ENCODE data around the gene CCR1.

The CCR1 gene

DNA sequence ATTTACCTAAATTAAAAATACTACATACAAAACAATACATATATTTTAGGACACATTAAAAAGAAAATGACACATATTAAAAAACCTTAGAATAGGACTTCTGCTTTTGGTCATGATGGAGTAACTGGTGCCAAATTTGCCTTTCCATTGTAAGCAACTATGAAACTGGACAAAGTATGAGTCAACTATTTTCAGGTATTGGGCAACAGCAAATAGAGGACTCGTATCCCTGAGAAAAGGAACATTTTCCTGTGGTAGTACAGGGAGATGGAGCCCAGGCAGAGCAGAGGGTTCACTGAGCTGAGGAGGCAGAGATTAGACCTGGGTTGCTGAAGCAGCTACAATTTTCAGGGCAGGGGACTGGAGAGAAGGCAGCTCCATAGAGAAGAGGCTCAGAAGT is 14.7 kb downstream of the CCR1 start:
- Histone ChIP-seq H3K36me3 (ENCODE audit: control insufficient read depth in 4 of 4, insufficient read depth in 4 of 4, low read length in 3 of 4) (no peaks in the 10 kb centered on the region), H3K4me3 (ENCODE audit: control insufficient read depth in 1 of 7, extremely low read depth in 1 of 7, insufficient read depth in 4 of 7, low read depth in 2 of 7, low read length in 6 of 7) (no peak overlapping the region), H3K4me1 (ENCODE audit: control extremely low read depth in 1 of 4, control insufficient read depth in 4 of 4, insufficient read depth in 4 of 4, low read length in 3 of 4) (peaks cover 0 to 5% (median 0%) of the 10 kb centered on the region in 4 experiments), H3K27me3 (replicated peaks in 2 of 5; ENCODE audit: control insufficient read depth in 4 of 5, insufficient read depth in 5 of 5, low read length in 4 of 5) (no peaks in the 10 kb centered on the region), H3K9me3 (ENCODE audit: control extremely low read depth in 1 of 5, control insufficient read depth in 4 of 5, insufficient read depth in 2 of 5, low read depth in 1 of 5, low read length in 4 of 5) (peaks cover 3 to 35% (median 12%) of the 10 kb centered on the region in 5 experiments), H3K27ac (ENCODE audit: insufficient read depth in 1 of 2, low read depth in 1 of 2, low read length in 2 of 2, poor library complexity in 1 of 2, severe bottlenecking in 2 of 2) (no peak overlapping the region)
- ChIA-PET CTCF (interaction anchor here (1.8 kb wide), 1 partner anchor 106 kb away, joined by 4 read pairs; no protein-coding TSS in a partner anchor), POLR2A (no interaction called here)
- 82% methylated on average over 1 of the region's 1 CpG for WGBS (ENCODE audit: insufficient coverage)
- DNase-seq = peak in 2 of 3 donors; percentile 32 to 45

- no peak overlapping the region for H3K4me3 ChIP-seq (ENCODE audit: control insufficient read depth in 1 of 7, extremely low read depth in 1 of 7, insufficient read depth in 4 of 7, low read depth in 2 of 7, low read length in 6 of 7)
- POLR2A ChIA-PET = no interaction called here
- H3K4me1 ChIP-seq (ENCODE audit: control extremely low read depth in 1 of 4, control insufficient read depth in 4 of 4, insufficient read depth in 4 of 4, low read length in 3 of 4) = peaks cover 0 to 6% (median 0%) of the 10 kb centered on the region in 4 experiments
- no peaks in the 10 kb centered on the region for H3K27me3 ChIP-seq (replicated peaks in 2 of 5; ENCODE audit: control insufficient read depth in 4 of 5, insufficient read depth in 5 of 5, low read length in 4 of 5)
- peaks cover 3 to 35% (median 12%) of the 10 kb centered on the region in 5 experiments for H3K9me3 ChIP-seq (ENCODE audit: control extremely low read depth in 1 of 5, control insufficient read depth in 4 of 5, insufficient read depth in 2 of 5, low read depth in 1 of 5, low read length in 4 of 5)
- CTCF ChIA-PET = interaction anchor here (0.9 to 1.8 kb wide), 2 partner anchors 15 to 105 kb away, joined by 4 read pairs; partner anchors contain the start of gene CCR1
- no peak overlapping the region for H3K27ac ChIP-seq (ENCODE audit: insufficient read depth in 1 of 2, low read depth in 1 of 2, low read length in 2 of 2, poor library complexity in 1 of 2, severe bottlenecking in 2 of 2)
- no peak for DNase-seq
- no peaks in the 10 kb centered on the region for H3K36me3 ChIP-seq (ENCODE audit: control insufficient read depth in 4 of 4, insufficient read depth in 4 of 4, low read length in 3 of 4)
- no CpG with 5 or more reads among the region's 5 CpGs for WGBS (ENCODE audit: insufficient coverage)
These were observed 15.2 kb downstream of the CCR1 start for GRCh38 chr3:46192939-46193338.

DNA sequence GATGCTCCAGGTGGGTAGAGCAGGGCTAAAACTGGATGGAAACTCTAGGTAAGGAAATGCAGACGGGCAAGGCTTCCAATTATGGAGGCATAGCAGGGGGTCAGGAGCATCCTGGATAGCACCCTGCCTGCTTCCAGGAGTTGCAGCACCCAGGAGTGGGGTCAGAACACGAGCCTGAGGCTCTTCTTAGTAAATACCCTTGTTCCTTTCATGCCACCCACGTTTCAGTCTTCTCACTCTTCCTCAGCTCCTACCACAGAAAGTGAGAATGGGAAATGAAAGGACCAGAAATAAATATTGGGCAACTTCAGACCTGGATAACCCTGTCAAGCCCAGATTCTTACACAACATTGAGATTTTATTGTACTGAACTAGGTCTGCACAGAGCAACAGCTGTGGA is 16.4 kb downstream of the CCR1 start:
- no peak overlapping the region for H3K4me3 ChIP-seq (ENCODE audit: control insufficient read depth in 1 of 7, extremely low read depth in 1 of 7, insufficient read depth in 4 of 7, low read depth in 2 of 7, low read length in 6 of 7)
- POLR2A ChIA-PET = no interaction called here
- H3K4me1 ChIP-seq (ENCODE audit: control extremely low read depth in 1 of 4, control insufficient read depth in 4 of 4, insufficient read depth in 4 of 4, low read length in 3 of 4) = peaks cover 0 to 16% (median 8%) of the 10 kb centered on the region in 4 experiments
- no peaks in the 10 kb centered on the region for H3K36me3 ChIP-seq (ENCODE audit: control insufficient read depth in 4 of 4, insufficient read depth in 4 of 4, low read length in 3 of 4)
- CTCF ChIA-PET = interaction anchor here (1.8 kb wide), 1 partner anchor 104 kb away, joined by 4 read pairs; no protein-coding TSS in a partner anchor
- H3K27ac ChIP-seq (ENCODE audit: insufficient read depth in 1 of 2, low read depth in 1 of 2, low read length in 2 of 2, poor library complexity in 1 of 2, severe bottlenecking in 2 of 2) = no peak overlapping the region
- no peaks in the 10 kb centered on the region for H3K27me3 ChIP-seq (replicated peaks in 2 of 5; ENCODE audit: control insufficient read depth in 4 of 5, insufficient read depth in 5 of 5, low read length in 4 of 5)
- WGBS (ENCODE audit: insufficient coverage) = 100% methylated on average over 2 of the region's 3 CpGs
- no peak for DNase-seq
- peaks cover 3 to 26% (median 12%) of the 10 kb centered on the region in 5 experiments for H3K9me3 ChIP-seq (ENCODE audit: control extremely low read depth in 1 of 5, control insufficient read depth in 4 of 5, insufficient read depth in 2 of 5, low read depth in 1 of 5, low read length in 4 of 5)

DNA sequence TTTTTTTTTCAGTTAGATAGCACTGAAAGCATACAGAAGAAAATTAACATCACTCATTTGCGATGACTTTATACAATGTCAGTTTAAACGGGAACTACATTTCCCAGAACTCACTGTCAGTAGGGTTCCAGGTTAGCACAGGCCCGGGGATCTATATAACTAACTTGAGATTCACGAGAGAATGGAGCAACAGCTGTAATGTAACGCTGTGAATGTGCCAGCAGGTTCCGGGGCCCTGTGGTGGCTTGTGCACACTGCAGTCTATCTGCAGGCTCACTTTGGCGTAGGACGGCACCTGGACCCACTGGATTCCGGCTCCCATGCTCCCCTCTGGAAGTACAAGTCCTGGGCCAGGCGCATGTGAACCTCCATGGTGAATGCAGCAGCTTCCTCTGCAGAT is 19.4 kb downstream of the CCR1 start:
- H3K4me1 ChIP-seq (ENCODE audit: control extremely low read depth in 1 of 4, control insufficient read depth in 4 of 4, insufficient read depth in 4 of 4, low read length in 3 of 4) = peaks cover 0 to 22% (median 12%) of the 10 kb centered on the region in 4 experiments
- ChIA-PET CTCF (interaction anchor here (1.5 kb wide), 1 partner anchor 171 kb away, joined by 3 read pairs; no protein-coding TSS in a partner anchor), POLR2A (no interaction called here)
- no peaks in the 10 kb centered on the region for H3K27me3 ChIP-seq (replicated peaks in 2 of 5; ENCODE audit: control insufficient read depth in 4 of 5, insufficient read depth in 5 of 5, low read length in 4 of 5)
- WGBS (ENCODE audit: insufficient coverage) = 98% methylated on average over 10 of the region's 10 CpGs
- no peak overlapping the region for H3K27ac ChIP-seq (ENCODE audit: insufficient read depth in 1 of 2, low read depth in 1 of 2, low read length in 2 of 2, poor library complexity in 1 of 2, severe bottlenecking in 2 of 2)
- DNase-seq = no peak
- peaks cover 3 to 8% (median 7%) of the 10 kb centered on the region in 5 experiments for H3K9me3 ChIP-seq (ENCODE audit: control extremely low read depth in 1 of 5, control insufficient read depth in 4 of 5, insufficient read depth in 2 of 5, low read depth in 1 of 5, low read length in 4 of 5)
- no peaks in the 10 kb centered on the region for H3K36me3 ChIP-seq (ENCODE audit: control insufficient read depth in 4 of 4, insufficient read depth in 4 of 4, low read length in 3 of 4)
- no peak overlapping the region for H3K4me3 ChIP-seq (ENCODE audit: control insufficient read depth in 1 of 7, extremely low read depth in 1 of 7, insufficient read depth in 4 of 7, low read depth in 2 of 7, low read length in 6 of 7)

DNA sequence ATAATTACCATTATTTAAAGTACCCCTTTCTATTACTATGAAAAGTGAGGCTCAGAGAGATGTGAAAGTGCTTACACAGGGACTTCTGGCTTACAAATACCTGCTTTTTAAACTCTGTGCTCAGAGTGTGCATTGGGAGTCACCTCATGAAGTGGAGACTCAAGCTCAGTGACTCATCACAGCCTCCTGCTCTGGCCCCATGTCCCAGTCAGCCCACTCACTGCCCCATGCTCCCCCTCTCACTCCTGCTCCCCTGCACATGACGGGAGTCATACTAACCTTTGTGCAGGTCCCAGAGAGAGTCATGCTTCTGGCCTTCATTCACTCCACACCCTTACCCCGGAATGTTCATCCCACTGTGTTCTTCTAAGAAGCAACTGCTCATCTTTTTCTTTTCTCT is 20.2 kb downstream of the CCR1 start:
- POLR2A ChIA-PET = no interaction called here
- peaks cover 0 to 30% (median 18%) of the 10 kb centered on the region in 4 experiments for H3K4me1 ChIP-seq (ENCODE audit: control extremely low read depth in 1 of 4, control insufficient read depth in 4 of 4, insufficient read depth in 4 of 4, low read length in 3 of 4)
- DNase-seq = peak in 2 of 3 donors; percentile 26 to 39
- H3K4me3 ChIP-seq (ENCODE audit: control insufficient read depth in 1 of 7, extremely low read depth in 1 of 7, insufficient read depth in 4 of 7, low read depth in 2 of 7, low read length in 6 of 7) = no peak overlapping the region
- H3K27ac ChIP-seq (ENCODE audit: insufficient read depth in 1 of 2, low read depth in 1 of 2, low read length in 2 of 2, poor library complexity in 1 of 2, severe bottlenecking in 2 of 2) = no peak overlapping the region
- 95% methylated on average over 2 of the region's 2 CpGs for WGBS (ENCODE audit: insufficient coverage)
- no peaks in the 10 kb centered on the region for H3K27me3 ChIP-seq (replicated peaks in 2 of 5; ENCODE audit: control insufficient read depth in 4 of 5, insufficient read depth in 5 of 5, low read length in 4 of 5)
- peaks cover 0 to 4% (median 2%) of the 10 kb centered on the region in 5 experiments for H3K9me3 ChIP-seq (ENCODE audit: control extremely low read depth in 1 of 5, control insufficient read depth in 4 of 5, insufficient read depth in 2 of 5, low read depth in 1 of 5, low read length in 4 of 5)
- CTCF ChIA-PET = interaction anchor here (1.5 kb wide), 1 partner anchor 172 kb away, joined by 3 read pairs; no protein-coding TSS in a partner anchor
- H3K36me3 ChIP-seq (ENCODE audit: control insufficient read depth in 4 of 4, insufficient read depth in 4 of 4, low read length in 3 of 4) = no peaks in the 10 kb centered on the region

DNA sequence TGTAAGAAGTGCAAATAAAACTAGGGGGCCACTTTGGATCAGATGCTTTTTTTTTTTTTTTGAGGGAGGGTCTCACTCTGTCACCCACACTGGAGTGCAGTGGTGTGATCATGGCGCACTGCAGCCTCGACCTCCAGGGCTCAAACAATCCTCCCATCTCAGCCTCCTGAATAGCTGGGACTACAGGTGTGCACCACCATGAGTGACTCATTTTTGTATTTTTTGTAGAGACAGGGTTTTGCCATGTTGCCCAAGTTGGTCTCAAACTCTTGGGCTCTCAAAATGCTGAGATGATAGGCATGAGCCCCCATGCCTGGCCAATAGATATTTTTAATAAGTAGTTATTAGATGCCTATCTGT is 20.8 kb downstream of the CCR1 start:
- ChIA-PET CTCF (interaction anchor here (0.6 to 2.1 kb wide), 2 partner anchors 21 to 72 kb away, joined by 3 to 7 read pairs; partner anchors contain the start of gene CCR1), POLR2A (no interaction called here)
- H3K36me3 ChIP-seq (ENCODE audit: control insufficient read depth in 4 of 4, insufficient read depth in 4 of 4, low read length in 3 of 4) = no peaks in the 10 kb centered on the region
- H3K4me1 ChIP-seq (ENCODE audit: control extremely low read depth in 1 of 4, control insufficient read depth in 4 of 4, insufficient read depth in 4 of 4, low read length in 3 of 4) = peaks cover 0 to 30% (median 19%) of the 10 kb centered on the region in 4 experiments
- no peak overlapping the region for H3K27ac ChIP-seq (ENCODE audit: insufficient read depth in 1 of 2, low read depth in 1 of 2, low read length in 2 of 2, poor library complexity in 1 of 2, severe bottlenecking in 2 of 2)
- DNase-seq = no peak
- 100% methylated on average over 2 of the region's 2 CpGs for WGBS (ENCODE audit: insufficient coverage)
- H3K27me3 ChIP-seq (replicated peaks in 2 of 5; ENCODE audit: control insufficient read depth in 4 of 5, insufficient read depth in 5 of 5, low read length in 4 of 5) = no peaks in the 10 kb centered on the region
- H3K9me3 ChIP-seq (ENCODE audit: control extremely low read depth in 1 of 5, control insufficient read depth in 4 of 5, insufficient read depth in 2 of 5, low read depth in 1 of 5, low read length in 4 of 5) = peaks cover 0 to 4% (median 0%) of the 10 kb centered on the region in 5 experiments
- no peak overlapping the region for H3K4me3 ChIP-seq (ENCODE audit: control insufficient read depth in 1 of 7, extremely low read depth in 1 of 7, insufficient read depth in 4 of 7, low read depth in 2 of 7, low read length in 6 of 7)

DNA sequence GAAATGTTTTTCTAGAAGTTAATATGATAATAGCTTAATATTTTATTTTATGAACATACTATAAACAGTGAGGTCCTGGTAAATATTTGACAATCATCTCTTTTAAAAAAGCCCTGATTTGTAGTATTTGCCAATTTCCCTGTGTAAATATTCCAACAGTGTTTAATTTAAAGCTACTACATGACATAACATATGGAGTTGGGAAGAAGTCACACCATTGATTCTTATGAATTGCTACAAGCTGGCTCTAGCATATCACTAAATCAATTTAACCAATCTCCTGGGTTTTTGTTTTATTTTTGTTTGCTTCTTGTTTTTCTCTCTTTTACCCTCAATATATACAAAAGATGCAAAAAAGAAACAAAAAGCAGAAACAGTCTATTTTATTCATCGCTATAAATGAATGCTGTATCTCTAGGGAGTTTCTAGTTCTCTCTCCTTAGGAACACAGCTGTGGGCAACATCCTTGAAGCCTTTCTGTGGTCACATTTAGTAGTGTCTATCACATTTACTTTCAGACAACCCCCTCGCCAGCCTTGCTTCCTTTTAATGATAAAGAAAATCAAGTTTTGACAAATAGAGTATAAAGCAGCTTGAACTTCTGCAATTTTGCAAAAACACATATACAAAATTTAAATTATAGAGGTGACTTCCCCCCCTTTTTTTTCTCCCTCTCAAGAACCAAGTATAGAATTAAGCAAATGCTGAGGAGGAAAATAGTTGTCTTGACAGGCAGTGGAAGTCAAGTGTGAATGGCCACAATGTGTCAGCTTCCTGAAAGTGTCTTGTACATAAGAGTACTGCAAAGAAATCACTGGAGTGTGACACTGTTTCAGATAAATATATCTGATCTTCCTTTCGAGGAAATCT is 21.4 kb downstream of the CCR1 start:
- Histone ChIP-seq H3K4me1 (ENCODE audit: control extremely low read depth in 1 of 4, control insufficient read depth in 4 of 4, insufficient read depth in 4 of 4, low read length in 3 of 4) (peaks cover 0 to 29% (median 19%) of the 10 kb centered on the region in 4 experiments), H3K27me3 (replicated peaks in 2 of 5; ENCODE audit: control insufficient read depth in 4 of 5, insufficient read depth in 5 of 5, low read length in 4 of 5) (no peaks in the 10 kb centered on the region), H3K9me3 (ENCODE audit: control extremely low read depth in 1 of 5, control insufficient read depth in 4 of 5, insufficient read depth in 2 of 5, low read depth in 1 of 5, low read length in 4 of 5) (peaks cover 0 to 4% (median 0%) of the 10 kb centered on the region in 5 experiments), H3K27ac (ENCODE audit: insufficient read depth in 1 of 2, low read depth in 1 of 2, low read length in 2 of 2, poor library complexity in 1 of 2, severe bottlenecking in 2 of 2) (no peak overlapping the region), H3K4me3 (ENCODE audit: control insufficient read depth in 1 of 7, extremely low read depth in 1 of 7, insufficient read depth in 4 of 7, low read depth in 2 of 7, low read length in 6 of 7) (no peak overlapping the region), H3K36me3 (ENCODE audit: control insufficient read depth in 4 of 4, insufficient read depth in 4 of 4, low read length in 3 of 4) (no peaks in the 10 kb centered on the region)
- DNase-seq = peak in 2 of 3 donors; percentile 89 to 92
- ChIA-PET POLR2A (no interaction called here), CTCF (interaction anchor here (0.6 to 2.1 kb wide), 4 partner anchors 14 to 241 kb away, joined by 3 to 7 read pairs (median 4); partner anchors contain the start of gene CCR1)
- WGBS (ENCODE audit: insufficient coverage) = 30% methylated on average over 2 of the region's 3 CpGs
